Activated CD8-positive, alpha-beta memory T cell treated with anti-CD3 and anti-CD28 coated beads, Interleukin-2, amount 10 ng/mL, durations not matched to agents 7 days and 5 days (primary cell): ENCODE results near the gene PDLIM7. TPM values are rescaled to one million over a fixed set of nuclear protein-coding genes. Genes with fewer than 3 reads are reported as not detected.
A peak's percentile ranks its signal among the peaks of the same experiment; 100 is the strongest.

ENCODE experiments used
- ATAC-seq: fragments of 150-1000 bp; cut with Tn5 transposase; one replicate; pipeline ENCODE4 v1.10.0; 2021; ENCODE audit warnings: moderate library complexity
- CTCF ChIA-PET: fragments of 350-600 bp; sonication (Branson Sonifier 250); formaldehyde crosslinking; loops from one replicate; lab custom pipeline; 2021; ENCODE audit warnings: antibody characterized with exemption; lab: Charles Lee
- DNase-seq: peaks from one replicate; pipeline ENCODE4 v3.0.0-alpha.2; 2020
- H3K27ac Mint-ChIP-seq: one replicate; pipeline ENCODE4 v1.8.0; 2021; ENCODE audit warnings: mild to moderate bottlenecking, mixed read lengths
- H3K27me3 Mint-ChIP-seq: one replicate; pipeline ENCODE4 v1.8.0; 2021; ENCODE audit warnings: mixed read lengths
- H3K36me3 Mint-ChIP-seq: one replicate; pipeline ENCODE4 v1.8.0; 2021; ENCODE audit warnings: mild to moderate bottlenecking, mixed read lengths
- H3K4me1 Mint-ChIP-seq: one replicate; pipeline ENCODE4 v1.8.0; 2021; ENCODE audit warnings: mixed read lengths
- H3K4me3 Mint-ChIP-seq: one replicate; pipeline ENCODE4 v1.8.0; 2021; ENCODE audit warnings: mild to moderate bottlenecking, moderate library complexity, mixed read lengths
- H3K9me3 Mint-ChIP-seq: one replicate; pipeline ENCODE4 v1.8.0; 2022; ENCODE audit warnings: low read depth, mixed read lengths
- total RNA-seq, 2 experiments: library from RNA; stranded (reverse); gene quantifications; one replicate each; pipeline ENCODE4 v1.2.3, GENCODE V29; 2021

PDLIM7 gene
- total RNA-seq, 2 experiments from 2014 or later, result 72.9 to 81.2 TPM

GRCh38 chr5:177516601-177517568, 19.5 kb upstream of the PDLIM7 start, which contains the start of gene DDX41:
Gene DDX41 (minus strand): TSS chr5:177516961. CDS start chr5:177516945, 16 bp downstream.
- Mint-ChIP-seq H3K9me3 (no peaks in the 10 kb centered on the region), H3K4me3 (peak within 1 kb of the TSS; percentile 93), H3K27ac (peak within 1 kb of the TSS; percentile 85), H3K27me3 (no peaks in the 10 kb centered on the region), H3K36me3 (peaks cover 22% of the 10 kb centered on the region), H3K4me1 (peaks cover 55% of the 10 kb centered on the region)
- ATAC-seq (peak; percentile 92), DNase-seq (peak; percentile 98)
- CTCF ChIA-PET, result interaction anchor here (0.8 to 2.4 kb wide), 7 partner anchors 10 to 207 kb away, joined by 3 to 17 read pairs (median 5); no protein-coding TSS in a partner anchor

- Mint-ChIP-seq H3K4me3 (peak overlapping the region; percentile 93), H3K4me1 (peaks cover 42% of the 10 kb centered on the region), H3K27ac (peak overlapping the region; percentile 85), H3K36me3 (peaks cover 24% of the 10 kb centered on the region), H3K9me3 (no peaks in the 10 kb centered on the region), H3K27me3 (no peaks in the 10 kb centered on the region)
- CTCF ChIA-PET, result interaction anchor here (0.6 to 2.4 kb wide), 8 partner anchors 10 to 206 kb away, joined by 3 to 17 read pairs (median 4); partner anchors contain the start of gene MXD3
- DNase-seq, result no peak
- ATAC-seq, result no peak
Measured at GRCh38 chr5:177515580-177515979, 18.2 kb upstream of the PDLIM7 start.

GRCh38 chr5:177514541-177514940, 17.1 kb upstream of the PDLIM7 start:
- peaks cover 24% of the 10 kb centered on the region for H3K36me3 Mint-ChIP-seq
- no peak for DNase-seq
- no peak for ATAC-seq
- no peaks in the 10 kb centered on the region for H3K9me3 Mint-ChIP-seq
- CTCF ChIA-PET, result interaction anchor here (0.7 kb wide), 1 partner anchor 59 kb away, joined by 3 read pairs; no protein-coding TSS in a partner anchor
- peaks cover 35% of the 10 kb centered on the region for H3K4me1 Mint-ChIP-seq
- no peak overlapping the region for H3K4me3 Mint-ChIP-seq
- H3K27me3 Mint-ChIP-seq, result no peaks in the 10 kb centered on the region
- H3K27ac Mint-ChIP-seq, result no peak overlapping the region

- Mint-ChIP-seq H3K27ac (no peak overlapping the region), H3K36me3 (peaks cover 23% of the 10 kb centered on the region), H3K9me3 (no peaks in the 10 kb centered on the region), H3K4me1 (peaks cover 28% of the 10 kb centered on the region), H3K4me3 (no peak overlapping the region), H3K27me3 (no peaks in the 10 kb centered on the region)
- DNase-seq, result no peak
- CTCF ChIA-PET, result no interaction called here
- no peak for ATAC-seq
Measured at GRCh38 chr5:177513500-177513899, 16.1 kb upstream of the PDLIM7 start.

GRCh38 chr5:177512736-177513380, 15.5 kb upstream of the PDLIM7 start:
- CTCF ChIA-PET, result interaction anchor here (0.6 kb wide), 1 partner anchor 14 kb away, joined by 4 read pairs; no protein-coding TSS in a partner anchor
- no peaks in the 10 kb centered on the region for H3K9me3 Mint-ChIP-seq
- no peaks in the 10 kb centered on the region for H3K27me3 Mint-ChIP-seq
- H3K36me3 Mint-ChIP-seq, result peaks cover 23% of the 10 kb centered on the region
- ATAC-seq, result no peak
- no peak overlapping the region for H3K27ac Mint-ChIP-seq
- peaks cover 28% of the 10 kb centered on the region for H3K4me1 Mint-ChIP-seq
- H3K4me3 Mint-ChIP-seq, result no peak overlapping the region
- no peak for DNase-seq

- no peak overlapping the region for H3K4me3 Mint-ChIP-seq
- ATAC-seq (no peak), DNase-seq (no peak)
- H3K27me3 Mint-ChIP-seq, result no peaks in the 10 kb centered on the region
- CTCF ChIA-PET, result interaction anchor here (3.7 kb wide), 1 partner anchor 11 kb away, joined by 20 read pairs; no protein-coding TSS in a partner anchor
- peaks cover 26% of the 10 kb centered on the region for H3K4me1 Mint-ChIP-seq
- no peaks in the 10 kb centered on the region for H3K9me3 Mint-ChIP-seq
- H3K27ac Mint-ChIP-seq, result no peak overlapping the region
- peaks cover 23% of the 10 kb centered on the region for H3K36me3 Mint-ChIP-seq
Measured at GRCh38 chr5:177511796-177512675, 14.6 kb upstream of the PDLIM7 start.

GRCh38 chr5:177511181-177511580, 13.8 kb upstream of the PDLIM7 start:
- CTCF ChIA-PET, result interaction anchor here (3.7 kb wide), 1 partner anchor 10 kb away, joined by 20 read pairs; no protein-coding TSS in a partner anchor
- H3K36me3 Mint-ChIP-seq, result peaks cover 17% of the 10 kb centered on the region
- no peak overlapping the region for H3K27ac Mint-ChIP-seq
- no peaks in the 10 kb centered on the region for H3K9me3 Mint-ChIP-seq
- no peaks in the 10 kb centered on the region for H3K27me3 Mint-ChIP-seq
- no peak for DNase-seq
- H3K4me1 Mint-ChIP-seq, result peaks cover 19% of the 10 kb centered on the region
- ATAC-seq, result no peak
- H3K4me3 Mint-ChIP-seq, result no peak overlapping the region

- no peak for DNase-seq
- CTCF ChIA-PET, result interaction anchor here (1.2 to 3.7 kb wide), 3 partner anchors 9 to 55 kb away, joined by 3 to 20 read pairs (median 4); no protein-coding TSS in a partner anchor
- no peak overlapping the region for H3K27ac Mint-ChIP-seq
- peaks cover 13% of the 10 kb centered on the region for H3K36me3 Mint-ChIP-seq
- no peaks in the 10 kb centered on the region for H3K9me3 Mint-ChIP-seq
- peaks cover 14% of the 10 kb centered on the region for H3K4me1 Mint-ChIP-seq
- H3K4me3 Mint-ChIP-seq, result no peak overlapping the region
- no peaks in the 10 kb centered on the region for H3K27me3 Mint-ChIP-seq
- no peak for ATAC-seq
Measured at GRCh38 chr5:177510567-177511053, 13.2 kb upstream of the PDLIM7 start.

GRCh38 chr5:177509991-177510566, 12.7 kb upstream of the PDLIM7 start:
- Mint-ChIP-seq H3K36me3 (peaks cover 12% of the 10 kb centered on the region), H3K27ac (peak overlapping the region; percentile 38), H3K27me3 (no peaks in the 10 kb centered on the region), H3K9me3 (no peaks in the 10 kb centered on the region), H3K4me3 (no peak overlapping the region), H3K4me1 (peaks cover 8% of the 10 kb centered on the region)
- CTCF ChIA-PET, result interaction anchor here (1.2 to 3.7 kb wide), 3 partner anchors 9 to 55 kb away, joined by 3 to 20 read pairs (median 4); no protein-coding TSS in a partner anchor
- no peak for DNase-seq
- ATAC-seq, result no peak

- ATAC-seq (no peak), DNase-seq (no peak)
- Mint-ChIP-seq H3K36me3 (peaks cover 12% of the 10 kb centered on the region), H3K27ac (peak within 1 kb of the TSS; percentile 38), H3K4me3 (no peak within 1 kb of the TSS), H3K9me3 (no peaks in the 10 kb centered on the region), H3K4me1 (peaks cover 2% of the 10 kb centered on the region), H3K27me3 (no peaks in the 10 kb centered on the region)
- CTCF ChIA-PET, result interaction anchor here (1.2 to 3.7 kb wide), 4 partner anchors 8 to 119 kb away, joined by 3 to 20 read pairs (median 4); no protein-coding TSS in a partner anchor
Measured at GRCh38 chr5:177509381-177509951, 12.1 kb upstream of the PDLIM7 start, which contains the start of gene DOK3. Gene DOK3 (minus strand): TSS chr5:177509826. CDS start chr5:177509540, 286 bp downstream.

- CTCF ChIA-PET, result interaction anchor here (1.2 to 3.7 kb wide), 4 partner anchors 8 to 118 kb away, joined by 3 to 20 read pairs (median 4); no protein-coding TSS in a partner anchor
- H3K27me3 Mint-ChIP-seq, result no peaks in the 10 kb centered on the region
- no peak overlapping the region for H3K27ac Mint-ChIP-seq
- H3K9me3 Mint-ChIP-seq, result no peaks in the 10 kb centered on the region
- H3K36me3 Mint-ChIP-seq, result peaks cover 11% of the 10 kb centered on the region
- ATAC-seq (no peak), DNase-seq (no peak)
- H3K4me1 Mint-ChIP-seq, result peaks cover 2% of the 10 kb centered on the region
- no peak overlapping the region for H3K4me3 Mint-ChIP-seq
Measured at GRCh38 chr5:177508837-177509236, 11.4 kb upstream of the PDLIM7 start.
